Measurements from ENCODE around the gene MTHFD1. TPM values are rescaled to one million over a fixed set of nuclear protein-coding genes. Genes with fewer than 3 reads are reported as not detected.

The MTHFD1 gene
- total and polyA plus RNA-seq, 9 of the 15 experiments (the other 6 are each of a cell fraction or from before 2014, with no cell fraction given), result 66.7 to 158 (median 90.9) TPM

DNA sequence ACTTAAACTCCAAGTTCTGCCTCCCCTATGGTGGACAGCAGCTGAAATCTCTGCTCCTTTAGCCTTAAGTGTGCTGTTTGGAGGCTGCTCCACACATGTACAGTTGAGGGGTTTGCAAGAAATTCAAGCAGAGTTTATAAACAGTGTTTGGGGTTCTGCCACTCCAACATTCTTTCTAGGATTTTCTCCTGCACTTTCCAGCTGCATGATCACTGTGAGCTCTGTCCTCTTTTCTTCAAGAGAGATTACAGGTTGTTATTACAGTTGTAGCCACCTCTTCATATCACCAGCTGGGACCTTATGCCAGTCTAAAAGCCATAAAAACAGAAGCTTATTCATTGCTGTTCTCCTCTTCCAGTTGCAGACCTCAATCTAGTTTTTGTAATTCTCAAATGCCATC, 107.1 kb downstream of the MTHFD1 start:
- no peak for DNase-seq (ENCODE audit: extremely low read depth in 1 of 4, low spot score in 3 of 4)
- FAIRE-seq, result no peak
- Histone ChIP-seq H3K9me3 (replicated peaks; ENCODE audit: control insufficient read depth, insufficient read depth, low read depth, low read length) (no peaks in the 10 kb centered on the region), H2AFZ (ENCODE audit: low read depth, low read length) (no peak overlapping the region), H3K36me3 (ENCODE audit: control insufficient read depth, insufficient read depth, low read length) (no peaks in the 10 kb centered on the region), H3K4me2 (ENCODE audit: insufficient read depth, low read length) (no peak overlapping the region), H4K20me1 (replicated peaks; ENCODE audit: control insufficient read depth, insufficient read depth, low read length) (no peaks in the 10 kb centered on the region), H3K4me1 (replicated peaks in 1 of 2; ENCODE audit: control insufficient read depth in 2 of 2, insufficient read depth in 2 of 2, low read length in 2 of 2) (no peaks in the 10 kb centered on the region), H3K9ac (ENCODE audit: insufficient read depth in 1 of 2, low read depth in 2 of 2, low read length in 2 of 2) (no peak overlapping the region), H3K79me2 (ENCODE audit: control insufficient read depth, insufficient read depth, low read length) (no peaks in the 10 kb centered on the region), H3K27me3 (ENCODE audit: control insufficient read depth in 2 of 2, insufficient read depth in 2 of 2, low read length in 2 of 2) (no peaks in the 10 kb centered on the region), H3K9me1 (ENCODE audit: control insufficient read depth, insufficient read depth, low read length) (no peaks in the 10 kb centered on the region), H3K27ac (ENCODE audit: extremely low read depth, low read depth, low read length) (no peak overlapping the region), H3K4me3 (no peak overlapping the region)
- intact Hi-C loops (cut with micrococcal nuclease) (no loop called here), in situ Hi-C loops (cut with MboI) (no loop called here)
- ChIA-PET CTCF (ENCODE audit: low intra/inter-chr PET ratio) (no interaction called here), POLR2A (interaction anchor here (0.9 to 1.0 kb wide), 3 partner anchors 8 to 16 kb away, joined by 3 read pairs; partner anchors contain the start of gene ZBTB25)
- no peak for ATAC-seq
- TF ChIP-seq, protein P1, sequence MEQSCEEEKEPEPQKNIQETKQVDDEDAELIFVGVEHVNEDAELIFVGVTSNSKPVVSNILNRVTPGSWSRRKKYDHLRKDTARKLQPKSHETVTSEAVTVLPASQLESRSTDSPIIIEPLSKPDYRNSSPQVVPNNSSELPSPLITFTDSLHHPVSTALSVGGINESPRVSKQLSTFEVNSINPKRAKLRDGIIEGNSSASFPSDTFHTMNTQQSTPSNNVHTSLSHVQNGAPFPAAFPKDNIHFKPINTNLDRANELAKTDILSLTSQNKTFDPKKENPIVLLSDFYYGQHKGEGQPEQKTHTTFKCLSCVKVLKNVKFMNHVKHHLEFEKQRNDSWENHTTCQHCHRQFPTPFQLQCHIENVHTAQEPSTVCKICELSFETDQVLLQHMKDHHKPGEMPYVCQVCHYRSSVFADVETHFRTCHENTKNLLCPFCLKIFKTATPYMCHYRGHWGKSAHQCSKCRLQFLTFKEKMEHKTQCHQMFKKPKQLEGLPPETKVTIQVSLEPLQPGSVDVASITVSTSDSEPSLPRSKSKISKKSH (CRISPR knock-in tag; IDR thresholded peaks at IDR 0.05), result no peak
- no peak for TF ChIP-seq ZNF707 (CRISPR knock-in tag; conservative IDR thresholded peaks at IDR 0.05)
- no peak for TF ChIP-seq NUFIP1 (IDR thresholded peaks at IDR 0.05; ENCODE audit: partially characterized antibody)
- no peak for TF ChIP-seq SNIP1 (IDR thresholded peaks at IDR 0.05; ENCODE audit: low read depth)
- TF ChIP-seq MTA1 (IDR thresholded peaks at IDR 0.05; ENCODE audit: borderline replicate concordance), result no peak
- no peak for TF ChIP-seq NBN (IDR thresholded peaks at IDR 0.05; ENCODE audit: low read depth)
- TF ChIP-seq, protein P2, sequence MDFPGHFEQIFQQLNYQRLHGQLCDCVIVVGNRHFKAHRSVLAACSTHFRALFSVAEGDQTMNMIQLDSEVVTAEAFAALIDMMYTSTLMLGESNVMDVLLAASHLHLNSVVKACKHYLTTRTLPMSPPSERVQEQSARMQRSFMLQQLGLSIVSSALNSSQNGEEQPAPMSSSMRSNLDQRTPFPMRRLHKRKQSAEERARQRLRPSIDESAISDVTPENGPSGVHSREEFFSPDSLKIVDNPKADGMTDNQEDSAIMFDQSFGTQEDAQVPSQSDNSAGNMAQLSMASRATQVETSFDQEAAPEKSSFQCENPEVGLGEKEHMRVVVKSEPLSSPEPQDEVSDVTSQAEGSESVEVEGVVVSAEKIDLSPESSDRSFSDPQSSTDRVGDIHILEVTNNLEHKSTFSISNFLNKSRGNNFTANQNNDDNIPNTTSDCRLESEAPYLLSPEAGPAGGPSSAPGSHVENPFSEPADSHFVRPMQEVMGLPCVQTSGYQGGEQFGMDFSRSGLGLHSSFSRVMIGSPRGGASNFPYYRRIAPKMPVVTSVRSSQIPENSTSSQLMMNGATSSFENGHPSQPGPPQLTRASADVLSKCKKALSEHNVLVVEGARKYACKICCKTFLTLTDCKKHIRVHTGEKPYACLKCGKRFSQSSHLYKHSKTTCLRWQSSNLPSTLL (IDR thresholded peaks at IDR 0.05), result no peak
- no peak for TF ChIP-seq ZBTB7A (IDR thresholded peaks at IDR 0.05; ENCODE audit: borderline replicate concordance, control insufficient read depth, low read depth, low read length)
- no peak for TF ChIP-seq GTF2A2 (tag; IDR thresholded peaks at IDR 0.05)
- TF ChIP-seq ZBTB11 (CRISPR knock-in tag; IDR thresholded peaks at IDR 0.05), result no peak
- no peak for TF ChIP-seq AFF1 (IDR thresholded peaks at IDR 0.05; ENCODE audit: low read depth in 1 of 2, partially characterized antibody in 2 of 2)
- no peak for TF ChIP-seq SMC3 (conservative IDR thresholded peaks at IDR 0.05; ENCODE audit: insufficient read depth, low read depth, low read length)
- no TSS peak for BruUV-seq (replicated peaks)
